Upper lobe of right lung (tissue), 1 donor: Measurements from ENCODE around the gene CCDC191. TPM values are rescaled to one million over a fixed set of nuclear protein-coding genes. Genes with fewer than 3 reads are reported as not detected.

ENCODE experiments used
- ATAC-seq: fragments of 200-7000 bp; cut with Tn5 transposase; one replicate; pipeline ENCODE4 v1.9.1; 2020; ENCODE audit warnings: mild to moderate bottlenecking, moderate library complexity
- DNase-seq: peaks from one replicate; pipeline ENCODE4 v3.0.0-alpha.2; 2020
- H3K27ac ChIP-seq: fragments of 200-600 bp; one replicate; pipeline ENCODE4 v1.8.0; 2022
- H3K27me3 ChIP-seq: fragments of 200-600 bp; one replicate; pipeline ENCODE4 v1.8.0; 2022; ENCODE audit warnings: mild to moderate bottlenecking
- H3K36me3 ChIP-seq: fragments of 200-600 bp; one replicate; pipeline ENCODE4 v1.8.0; 2022
- H3K4me1 ChIP-seq: fragments of 200-600 bp; one replicate; pipeline ENCODE4 v1.8.0; 2022
- H3K4me3 ChIP-seq: fragments of 200-600 bp; one replicate; pipeline ENCODE4 v1.8.0; 2022; ENCODE audit warnings: mild to moderate bottlenecking
- H3K9me3 ChIP-seq: fragments of 200-600 bp; one replicate; pipeline ENCODE4 v1.8.0; 2022
- CTCF ChIP-seq: fragments of 200-600 bp; IDR thresholded peaks from one replicate; pipeline ENCODE4 v1.8.0; 2022; ENCODE audit warnings: antibody characterized with exemption
- intact Hi-C: fragments of 100-400 bp; cut with DNase I; formaldehyde crosslinking; loops from one replicate; pipeline ENCODE4 v1.11.0; 2022
- total RNA-seq: library from RNA; stranded (reverse); fragmentation: NEBNext Ultra II Directional; extraction: Animal tissue kit (Norgen Biotek cat#: 25700); gene quantifications from one replicate; pipeline ENCODE4 v1.2.1, GENCODE V29; 2021
- donor health status: DM: no; HTN: yes; CAD: no; lungs with severe emphysema.

CCDC191 gene
- total RNA-seq, 1 donor from 2014 or later: 4.1 TPM

- Histone ChIP-seq H3K9me3 (no peaks in the 10 kb centered on the region), H3K27me3 (no peaks in the 10 kb centered on the region), H3K27ac (no peak overlapping the region), H3K36me3 (no peaks in the 10 kb centered on the region), H3K4me3 (no peak overlapping the region), H3K4me1 (no peaks in the 10 kb centered on the region)
- no peak for ATAC-seq
- intact Hi-C loops: no loop called here
- no peak for DNase-seq
- TF ChIP-seq CTCF: no peak
Observed at GRCh38 chr3:114020907-114021306, 35.4 kb downstream of the CCDC191 start.

GRCh38 chr3:114019486-114019885, 36.8 kb downstream of the CCDC191 start:
- intact Hi-C loops: no loop called here
- no peaks in the 10 kb centered on the region for H3K27me3 ChIP-seq
- no peak for DNase-seq
- ATAC-seq: no peak
- H3K36me3 ChIP-seq: no peaks in the 10 kb centered on the region
- no peak overlapping the region for H3K27ac ChIP-seq
- H3K4me3 ChIP-seq: no peak overlapping the region
- no peaks in the 10 kb centered on the region for H3K4me1 ChIP-seq
- TF ChIP-seq CTCF: no peak
- H3K9me3 ChIP-seq: no peaks in the 10 kb centered on the region

GRCh38 chr3:114014211-114014610, 42.1 kb downstream of the CCDC191 start:
- Histone ChIP-seq H3K27me3 (no peaks in the 10 kb centered on the region), H3K4me1 (no peaks in the 10 kb centered on the region), H3K36me3 (no peaks in the 10 kb centered on the region), H3K9me3 (no peaks in the 10 kb centered on the region), H3K27ac (no peak overlapping the region), H3K4me3 (no peak overlapping the region)
- intact Hi-C loops: no loop called here
- no peak for TF ChIP-seq CTCF
- no peak for ATAC-seq
- no peak for DNase-seq

- H3K4me1 ChIP-seq: no peaks in the 10 kb centered on the region
- no peaks in the 10 kb centered on the region for H3K36me3 ChIP-seq
- TF ChIP-seq CTCF: no peak
- no peak overlapping the region for H3K4me3 ChIP-seq
- no peak for ATAC-seq
- intact Hi-C loops: no loop called here
- DNase-seq: no peak
- H3K27me3 ChIP-seq: no peaks in the 10 kb centered on the region
- no peaks in the 10 kb centered on the region for H3K9me3 ChIP-seq
- no peak overlapping the region for H3K27ac ChIP-seq
Observed at GRCh38 chr3:114011059-114011797, 45.1 kb downstream of the CCDC191 start.

- no peaks in the 10 kb centered on the region for H3K4me1 ChIP-seq
- peaks cover 14% of the 10 kb centered on the region for H3K36me3 ChIP-seq
- intact Hi-C loops: no loop called here
- ATAC-seq: no peak
- DNase-seq: no peak
- H3K27ac ChIP-seq: no peak overlapping the region
- TF ChIP-seq CTCF: no peak
- no peaks in the 10 kb centered on the region for H3K9me3 ChIP-seq
- no peaks in the 10 kb centered on the region for H3K27me3 ChIP-seq
- H3K4me3 ChIP-seq: no peak overlapping the region
Observed at GRCh38 chr3:114005481-114005880, 50.8 kb downstream of the CCDC191 start.

GRCh38 chr3:113985541-113985940, 70.8 kb downstream of the CCDC191 start:
- no peaks in the 10 kb centered on the region for H3K27me3 ChIP-seq
- H3K27ac ChIP-seq: no peak overlapping the region
- ATAC-seq: no peak
- no peaks in the 10 kb centered on the region for H3K4me1 ChIP-seq
- H3K36me3 ChIP-seq: no peaks in the 10 kb centered on the region
- DNase-seq: no peak
- intact Hi-C loops: no loop called here
- no peak overlapping the region for H3K4me3 ChIP-seq
- no peak for TF ChIP-seq CTCF
- no peaks in the 10 kb centered on the region for H3K9me3 ChIP-seq
